ENCODE data around the gene SPACA7. TPM values are rescaled to one million over a fixed set of nuclear protein-coding genes. Genes with fewer than 3 reads are reported as not detected.

SPACA7 gene
- total and polyA plus RNA-seq, 8 donors = not detected

GRCh38 chr13:112330479-112331381, 45.4 kb upstream of the SPACA7 start:
- Histone ChIP-seq H3K4me3 (no peak overlapping the region), H3K27me3 (peaks cover 0 to 32% (median 5%) of the 10 kb centered on the region in 4 donors), H3K4me1 (peaks cover 0 to 7% (median 0%) of the 10 kb centered on the region in 3 donors), H3K9me3 (no peaks in the 10 kb centered on the region), H3K27ac (no peak overlapping the region), H3K36me3 (no peaks in the 10 kb centered on the region)
- FAIRE-seq = no peak
- peak in 2 of 4 donors; percentile 26 to 34 for ATAC-seq
- WGBS, 2 donors = 5 to 9% methylated on average over 70 to 78 of the region's 78 CpGs
- peak in 1 of 6 donors; percentile 69 for DNase-seq
- no peak for TF ChIP-seq CTCF (IDR thresholded peaks at IDR 0.05)
- intact Hi-C loops (cut with DNase I) = no loop called here

GRCh38 chr13:112331675-112332074, 44.5 kb upstream of the SPACA7 start:
- TF ChIP-seq CTCF (IDR thresholded peaks at IDR 0.05) = no peak
- Histone ChIP-seq H3K36me3 (no peaks in the 10 kb centered on the region), H3K4me3 (no peak overlapping the region), H3K4me1 (peaks cover 0 to 7% (median 0%) of the 10 kb centered on the region in 3 donors), H3K27ac (no peak overlapping the region), H3K27me3 (peaks cover 0 to 36% (median 5%) of the 10 kb centered on the region in 4 donors), H3K9me3 (no peaks in the 10 kb centered on the region)
- FAIRE-seq (no peak), DNase-seq (no peak), ATAC-seq (peak in 1 of 4 donors; percentile 19)
- 6 to 11% methylated on average over 20 of the region's 20 CpGs for WGBS, 2 donors
- intact Hi-C loops (cut with DNase I) = no loop called here

GRCh38 chr13:112332727-112333126, 43.4 kb upstream of the SPACA7 start:
- Histone ChIP-seq H3K36me3 (no peaks in the 10 kb centered on the region), H3K27ac (no peak overlapping the region), H3K27me3 (peaks cover 0 to 36% (median 5%) of the 10 kb centered on the region in 4 donors), H3K4me3 (no peak overlapping the region), H3K4me1 (peaks cover 0 to 7% (median 0%) of the 10 kb centered on the region in 3 donors), H3K9me3 (no peaks in the 10 kb centered on the region)
- 63 to 71% methylated on average over 10 of the region's 10 CpGs for WGBS, 2 donors
- DNase-seq = no peak
- no peak for FAIRE-seq
- no peak for TF ChIP-seq CTCF (IDR thresholded peaks at IDR 0.05)
- intact Hi-C loops (cut with DNase I) = no loop called here
- ATAC-seq = no peak

- no peak overlapping the region for H3K27ac ChIP-seq
- no peak overlapping the region for H3K4me3 ChIP-seq
- H3K27me3 ChIP-seq = peaks cover 0 to 36% (median 5%) of the 10 kb centered on the region in 4 donors
- no peak for FAIRE-seq
- 65 to 76% methylated on average over 16 of the region's 16 CpGs for WGBS, 2 donors
- TF ChIP-seq CTCF (IDR thresholded peaks at IDR 0.05) = no peak
- H3K9me3 ChIP-seq = no peaks in the 10 kb centered on the region
- H3K4me1 ChIP-seq = peaks cover 0 to 7% (median 0%) of the 10 kb centered on the region in 3 donors
- ATAC-seq = no peak
- DNase-seq = no peak
- intact Hi-C loops (cut with DNase I) = no loop called here
- H3K36me3 ChIP-seq = no peaks in the 10 kb centered on the region
Observed at GRCh38 chr13:112333756-112334543, 42.2 kb upstream of the SPACA7 start.
